ENCODE data around the gene MRPL14. TPM values are rescaled to one million over a fixed set of nuclear protein-coding genes. Genes with fewer than 3 reads are reported as not detected.

Gene MRPL14
- polyA plus RNA-seq (2014; cell fraction: cytosol; rRNA removed) = 148 and 163 TPM in 2 replicates
- polyA plus RNA-seq (2014; cell fraction: nucleus; rRNA removed) = 62.7 and 112 TPM in 2 replicates

- peak; percentile 81 for DNase-seq (ENCODE audit: low spot score)
These were observed at the start of gene MRPL14, which contains the start of gene TMEM63B for GRCh38 chr6:44127186-44128019. TSS of gene MRPL14 (minus strand) at chr6:44127452. CDS start at chr6:44116611, 10,841 bp downstream. TSS of gene TMEM63B (plus strand) at chr6:44127554. CDS start at chr6:44134585, 7,031 bp downstream.

- no peak for DNase-seq (ENCODE audit: low spot score)
These were observed 49.0 kb upstream of the MRPL14 start for GRCh38 chr6:44176130-44176761.

GRCh38 chr6:44172731-44173500, 45.7 kb upstream of the MRPL14 start:
- DNase-seq (ENCODE audit: low spot score) = peak; percentile 76

DNA sequence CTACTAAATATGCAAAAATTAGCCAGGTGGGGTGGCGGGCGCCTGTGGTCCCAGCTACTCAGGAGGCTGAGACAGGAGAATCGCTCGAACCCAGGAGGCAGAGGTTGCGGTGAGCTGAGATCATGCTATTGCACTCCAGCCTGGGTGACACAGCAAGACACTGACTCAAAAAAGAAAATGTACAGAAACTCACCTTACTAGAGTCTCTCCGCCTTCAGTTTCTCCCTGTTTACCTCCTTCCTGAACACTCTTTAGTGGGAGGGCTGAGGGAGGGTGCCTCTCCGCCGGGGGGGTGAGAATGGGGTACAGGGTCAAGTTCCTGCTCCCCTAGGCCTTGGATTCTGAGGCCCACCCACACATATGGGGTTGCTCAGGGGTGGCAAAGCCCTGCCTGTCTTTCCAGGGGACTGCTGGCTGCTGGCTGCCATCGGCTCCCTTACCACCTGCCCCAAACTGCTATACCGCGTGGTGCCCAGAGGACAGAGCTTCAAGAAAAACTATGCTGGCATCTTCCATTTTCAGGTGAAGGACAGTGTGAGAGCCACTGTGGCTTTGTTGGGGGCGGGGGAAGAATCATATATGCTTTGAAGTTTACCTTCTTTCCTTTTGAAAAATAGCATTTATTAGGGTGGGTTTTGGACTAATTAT, 44.8 kb upstream of the MRPL14 start:
- no peak for DNase-seq (ENCODE audit: low spot score)

DNA sequence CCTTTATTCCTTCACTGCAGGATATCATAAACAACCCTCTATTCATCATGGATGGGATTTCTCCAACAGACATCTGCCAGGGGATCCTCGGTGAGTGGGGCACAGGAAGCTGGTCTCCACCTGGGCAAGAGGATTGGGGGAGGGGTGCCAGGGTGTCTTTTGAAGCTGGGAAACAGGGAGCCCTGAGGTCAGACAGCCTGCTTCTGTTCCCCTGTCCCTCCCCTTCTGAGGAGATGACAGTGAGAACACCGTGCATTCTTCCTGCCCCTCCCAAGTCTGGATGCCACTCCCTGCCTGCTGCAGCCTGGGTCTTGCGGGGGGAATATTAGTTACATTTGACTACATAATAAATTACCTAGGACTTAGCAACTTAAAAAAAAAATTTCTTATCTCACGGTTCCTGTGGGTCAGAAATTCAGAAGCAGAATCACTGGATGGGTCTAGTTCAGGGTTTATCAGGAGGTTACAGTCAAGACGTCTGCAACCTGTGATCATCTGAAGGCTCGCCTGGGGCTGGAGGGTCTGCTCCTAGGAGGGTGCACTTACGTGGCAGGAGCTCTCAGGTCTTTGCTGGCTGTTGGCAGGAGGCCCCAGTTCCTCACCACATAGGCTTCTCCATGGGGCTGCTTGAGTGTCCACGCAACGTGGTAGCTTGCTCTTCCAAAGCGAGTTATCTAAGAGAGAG, 42.8 kb upstream of the MRPL14 start:
- DNase-seq (ENCODE audit: low spot score) = no peak

DNA sequence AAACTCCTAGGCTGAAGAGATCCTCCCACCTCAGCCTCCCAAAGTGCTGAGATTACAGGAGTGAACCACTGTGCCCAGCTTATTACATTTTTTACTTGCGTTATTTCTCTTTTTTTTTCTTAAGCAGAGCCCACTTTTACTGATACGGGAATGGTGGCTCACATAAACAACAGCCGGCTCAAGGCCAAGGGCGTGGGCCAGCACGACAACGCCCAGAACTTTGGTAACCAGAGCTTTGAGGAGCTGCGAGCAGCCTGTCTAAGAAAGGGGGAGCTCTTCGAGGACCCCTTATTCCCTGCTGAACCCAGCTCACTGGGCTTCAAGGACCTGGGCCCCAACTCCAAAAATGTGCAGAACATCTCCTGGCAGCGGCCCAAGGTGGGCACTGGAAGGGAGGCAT, 41.9 kb upstream of the MRPL14 start:
- no peak for DNase-seq (ENCODE audit: low spot score)

DNA sequence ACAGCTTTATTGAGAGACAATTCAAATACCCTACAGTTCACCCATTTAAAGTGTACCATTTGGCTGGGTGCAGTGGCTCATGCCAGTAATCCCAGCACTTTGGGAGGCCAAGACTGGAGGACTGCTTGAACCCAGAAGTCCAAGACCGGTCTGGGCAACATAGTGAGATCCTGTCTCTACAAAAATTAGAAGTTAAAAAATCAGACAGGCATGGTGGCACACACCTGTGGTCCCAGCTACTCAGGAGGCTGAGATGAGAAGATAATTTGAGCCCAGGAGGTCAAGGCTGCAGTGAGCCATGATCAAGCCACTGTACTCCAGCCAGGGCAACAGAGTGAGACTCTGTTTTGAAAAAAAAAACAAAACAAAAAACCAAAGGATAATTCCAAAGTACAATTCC, 40.3 kb upstream of the MRPL14 start:
- DNase-seq (ENCODE audit: low spot score) = no peak

GRCh38 chr6:44166591-44167184, 39.4 kb upstream of the MRPL14 start:
- no peak for DNase-seq (ENCODE audit: low spot score)

DNA sequence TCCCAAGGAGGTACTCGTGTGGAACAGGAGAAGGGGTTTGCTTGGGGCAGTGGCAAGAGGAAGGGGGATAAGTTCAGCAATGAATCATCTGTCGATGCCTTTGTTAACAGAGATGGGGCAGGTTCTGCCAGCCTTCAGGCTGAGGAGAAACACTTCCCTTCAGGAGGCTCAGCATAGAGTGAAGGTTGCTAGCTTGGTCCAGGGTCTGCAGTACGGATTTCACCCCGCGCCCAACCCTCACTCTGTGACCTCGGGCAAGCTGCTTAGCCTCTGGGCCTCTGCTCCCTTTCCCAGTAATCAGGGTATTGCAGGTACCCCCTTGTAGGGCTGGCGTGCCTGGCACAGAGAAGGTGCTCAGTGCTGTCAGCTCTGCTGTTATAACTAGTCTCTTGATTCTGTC, 38.9 kb upstream of the MRPL14 start:
- no peak for DNase-seq (ENCODE audit: low spot score)

DNA sequence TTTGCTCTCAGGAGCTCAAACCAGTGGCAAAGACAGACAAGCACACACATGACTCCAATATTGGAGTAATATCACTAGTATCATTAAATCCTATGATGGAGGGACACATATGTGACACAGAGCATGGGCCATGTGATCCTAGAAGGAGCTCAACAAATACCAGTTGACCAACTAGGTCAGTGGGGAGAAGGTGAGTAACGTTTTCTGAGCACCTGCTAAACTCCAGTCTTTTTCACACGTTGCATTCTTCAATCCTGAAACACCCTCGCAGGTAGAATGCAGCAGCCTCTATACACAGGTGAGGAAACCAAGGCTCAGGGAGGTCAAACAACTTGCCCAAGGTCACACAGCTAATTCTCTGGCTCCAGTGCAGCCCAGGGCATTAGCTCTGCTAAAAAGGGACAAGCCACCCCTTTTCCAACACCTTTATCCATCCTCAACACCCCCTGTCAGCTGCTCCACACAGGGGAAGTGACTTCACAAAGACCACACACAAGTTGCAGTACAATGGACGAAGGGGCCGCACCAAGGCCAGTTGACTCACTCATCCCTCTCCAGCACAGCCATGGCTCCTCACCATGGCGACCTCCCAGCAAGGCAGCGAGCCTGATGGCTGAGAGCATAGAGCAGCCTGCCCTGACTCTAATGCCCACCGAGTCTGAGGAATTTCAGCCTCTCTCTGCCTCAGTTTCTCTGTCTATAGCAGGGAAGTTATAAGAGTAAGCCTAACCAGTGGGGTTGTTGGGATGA, 35.8 kb upstream of the MRPL14 start:
- DNase-seq (ENCODE audit: low spot score) = no peak

DNA sequence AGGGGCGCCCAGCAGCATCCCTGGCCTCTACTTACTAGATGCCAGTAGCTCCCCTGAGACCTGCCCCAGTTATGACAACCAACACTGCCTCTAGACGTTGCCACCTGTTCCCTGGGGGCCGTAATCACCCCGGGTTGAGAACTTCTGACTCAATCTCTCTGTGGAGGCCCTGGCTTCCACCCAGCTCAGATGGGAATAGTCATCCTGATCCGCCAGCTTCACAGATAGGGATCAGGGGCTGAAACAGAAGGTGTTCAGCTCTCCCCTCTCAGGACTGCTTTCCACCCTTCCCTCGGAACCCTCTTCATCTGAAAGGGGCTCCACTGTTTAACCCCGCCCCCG, 34.7 kb upstream of the MRPL14 start:
- peak; percentile 21 for DNase-seq (ENCODE audit: low spot score)

GRCh38 chr6:44158770-44159228, 31.5 kb upstream of the MRPL14 start, which contains the start of gene CAPN11:
TSS of gene CAPN11 (plus strand) at chr6:44158820. CDS start at chr6:44158849, 29 bp downstream.
- no peak for DNase-seq (ENCODE audit: low spot score)

DNA sequence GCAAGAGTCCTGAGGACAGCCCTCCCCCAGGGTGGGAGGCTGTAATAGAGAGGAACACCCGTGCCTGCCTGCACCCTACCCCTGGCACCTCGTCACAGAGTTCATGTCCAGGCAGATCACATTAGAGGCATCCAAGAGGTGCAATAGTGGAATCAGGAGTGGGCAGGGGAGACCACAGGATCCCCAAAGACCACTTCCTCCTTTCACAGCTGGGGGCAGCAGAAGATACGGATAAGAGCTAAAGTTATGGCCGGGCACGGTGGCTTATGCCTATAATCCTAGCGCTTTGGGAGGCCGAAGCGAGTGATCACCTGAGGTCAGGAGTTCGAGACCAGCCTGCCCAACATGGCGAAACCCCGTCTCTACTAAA, 29.9 kb upstream of the MRPL14 start:
- DNase-seq (ENCODE audit: low spot score) = no peak

GRCh38 chr6:44156494-44157151, 29.4 kb upstream of the MRPL14 start:
- no peak for DNase-seq (ENCODE audit: low spot score)

DNA sequence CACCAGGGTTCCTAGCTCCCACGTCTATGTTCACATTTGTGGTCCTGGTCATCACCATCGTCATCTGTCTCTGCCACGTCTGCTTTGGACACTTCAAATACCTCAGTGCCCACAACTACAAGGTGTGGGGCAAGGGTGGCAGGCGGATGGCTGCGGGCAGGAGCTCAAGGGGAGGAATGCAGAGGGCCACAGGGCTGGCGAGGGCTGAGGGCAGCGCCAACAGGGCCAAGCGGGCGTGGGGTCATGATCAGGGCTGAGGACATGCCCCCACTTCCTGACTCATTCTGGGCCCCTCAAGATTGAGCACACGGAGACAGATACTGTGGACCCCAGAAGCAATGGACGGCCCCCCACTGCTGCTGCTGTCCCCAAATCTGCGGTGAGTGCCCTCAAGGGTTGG, 26.8 kb upstream of the MRPL14 start:
- no peak for DNase-seq (ENCODE audit: low spot score)

DNA sequence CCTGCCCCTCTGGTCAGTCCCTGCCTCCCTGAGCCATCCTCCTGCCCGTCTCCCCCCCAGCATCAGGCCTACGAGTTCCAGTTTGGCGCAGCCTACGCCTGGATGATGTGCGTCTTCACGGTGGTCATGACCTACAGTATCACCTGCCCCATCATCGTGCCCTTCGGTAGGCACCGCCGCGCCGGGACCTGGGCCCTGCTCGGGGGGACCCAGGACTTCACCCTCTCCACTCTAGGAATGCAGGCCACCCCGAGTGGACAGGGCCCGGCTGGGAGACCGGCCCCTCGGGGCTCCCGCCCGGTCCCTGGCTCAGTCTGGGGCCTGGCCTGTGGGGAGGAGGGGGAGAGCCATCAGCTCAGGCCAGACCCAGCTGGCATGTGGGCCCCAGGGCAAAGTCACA, 25.3 kb upstream of the MRPL14 start:
- no peak for DNase-seq (ENCODE audit: low spot score)

- no peak for DNase-seq (ENCODE audit: low spot score)
These were observed 24.8 kb upstream of the MRPL14 start for GRCh38 chr6:44152109-44152461.

- no peak for DNase-seq (ENCODE audit: low spot score)
These were observed 24.3 kb upstream of the MRPL14 start for GRCh38 chr6:44151348-44152108.

Data from SK-N-DZ (cell line).